GM19328 (cell line): ENCODE data around the gene KRTAP1-3.
"Not testable (repeated sequence)": the region's sequence is repeated elsewhere in the genome, so short reads cannot be mapped to it uniquely, and the experiment has no call there.

ENCODE experiments used
- ATAC-seq: cut with Tn5 transposase; IDR thresholded peaks from one replicate; pipeline ENCODE4 v1.9.1; 2021; ENCODE audit warnings: mild to moderate bottlenecking, moderate library complexity; ENCODE audit not compliant: unreplicated experiment

KRTAP1-3 gene, protein sequence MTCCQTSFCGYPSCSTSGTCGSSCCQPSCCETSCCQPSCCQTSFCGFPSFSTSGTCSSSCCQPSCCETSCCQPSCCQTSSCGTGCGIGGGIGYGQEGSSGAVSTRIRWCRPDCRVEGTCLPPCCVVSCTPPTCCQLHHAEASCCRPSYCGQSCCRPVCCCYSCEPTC

DNA sequence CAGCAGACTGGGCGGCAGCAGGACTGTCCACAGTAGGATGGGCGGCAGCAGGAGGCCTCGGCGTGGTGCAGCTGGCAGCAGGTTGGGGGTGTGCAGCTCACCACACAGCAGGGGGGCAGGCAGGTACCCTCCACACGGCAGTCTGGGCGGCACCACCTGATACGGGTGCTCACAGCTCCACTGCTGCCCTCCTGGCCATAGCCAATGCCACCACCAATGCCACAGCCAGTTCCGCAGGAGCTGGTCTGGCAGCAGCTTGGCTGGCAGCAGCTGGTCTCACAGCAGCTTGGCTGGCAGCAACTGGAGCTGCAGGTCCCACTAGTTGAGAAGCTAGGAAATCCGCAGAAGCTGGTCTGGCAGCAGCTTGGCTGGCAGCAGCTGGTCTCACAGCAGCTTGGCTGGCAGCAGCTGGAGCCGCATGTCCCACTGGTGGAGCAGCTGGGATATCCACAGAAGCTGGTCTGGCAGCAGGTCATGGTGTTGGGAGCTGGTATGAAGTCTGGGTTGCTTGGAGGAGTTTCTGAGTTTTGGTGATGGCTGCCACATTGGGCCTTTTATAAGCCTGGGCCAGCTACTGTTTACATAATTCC is at the start of gene KRTAP1-3:
TSS of gene KRTAP1-3 (minus strand) at position 529 of the 590 bp plus-strand sequence. CDS start at position 476, 53 bp downstream.
- not testable (repeated sequence) for ATAC-seq

GRCh38 chr17:41084100-41084856 is 49.6 kb upstream of the KRTAP1-3 start, which contains the start of gene KRTAP4-7:
TSS of gene KRTAP4-7 (plus strand) at chr17:41084150. CDS start at chr17:41084207, 57 bp downstream.
- ATAC-seq, result not testable (repeated sequence)

DNA sequence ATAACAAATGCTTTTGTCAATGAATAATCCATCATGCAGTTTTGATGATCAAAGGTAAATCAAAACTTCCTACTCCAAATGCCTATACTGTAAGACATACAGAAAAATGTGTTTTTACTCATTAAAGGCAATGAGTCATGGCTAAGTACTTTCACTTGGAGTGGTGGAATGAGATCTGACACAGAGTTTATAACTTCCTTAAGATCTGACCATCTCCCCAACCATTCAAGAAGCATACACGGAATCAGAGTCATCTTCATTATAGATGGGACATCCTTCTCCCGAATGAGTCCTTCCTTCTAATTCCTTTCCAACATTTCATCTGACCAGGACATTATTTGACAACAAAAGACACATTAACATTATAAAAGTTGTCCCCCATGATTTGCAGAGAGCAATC is 48.8 kb upstream of the KRTAP1-3 start:
- ATAC-seq, result not testable (repeated sequence)

DNA sequence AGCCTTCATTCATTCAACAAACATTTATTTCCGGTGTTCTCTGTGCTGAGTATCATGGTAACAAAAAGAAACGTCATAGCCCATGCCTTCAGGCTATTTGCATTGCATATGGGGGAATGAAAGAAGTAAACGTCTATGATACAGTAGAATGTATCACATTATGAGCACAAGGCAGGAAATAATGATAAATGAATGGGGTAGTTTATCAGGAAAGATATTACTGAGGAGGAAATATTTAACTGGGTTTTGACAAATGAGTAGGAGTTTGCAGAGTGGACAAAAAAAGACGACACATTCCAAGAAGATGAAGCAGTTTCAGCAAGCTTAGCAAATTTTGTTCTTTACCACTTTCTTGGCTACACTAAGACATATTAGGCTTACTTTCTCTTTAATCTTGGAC is 48.0 kb upstream of the KRTAP1-3 start:
- no peak for ATAC-seq

DNA sequence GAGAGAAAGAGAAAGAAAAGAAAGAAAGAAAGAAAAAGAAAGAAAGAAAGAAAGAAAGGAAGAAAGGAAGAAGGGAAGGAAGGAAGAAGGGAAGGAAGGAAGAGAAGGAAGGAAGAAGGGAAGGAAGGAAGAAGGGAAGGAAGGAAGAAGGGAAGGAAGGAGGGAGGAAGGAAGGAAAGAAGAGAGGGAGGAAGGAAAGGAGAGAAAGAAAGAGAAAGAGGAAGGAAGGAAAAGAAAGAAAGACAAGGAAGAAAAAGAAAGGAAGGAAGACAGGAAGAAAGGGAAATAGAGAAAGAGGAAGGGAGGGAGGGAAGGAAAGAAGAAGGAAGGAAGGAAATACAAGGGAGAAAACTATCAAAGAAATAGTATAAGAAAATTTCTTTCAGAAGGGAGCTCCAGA is 42.1 kb upstream of the KRTAP1-3 start:
- no peak for ATAC-seq

GRCh38 chr17:41073676-41074075 is 39.0 kb upstream of the KRTAP1-3 start:
- ATAC-seq, result no peak

DNA sequence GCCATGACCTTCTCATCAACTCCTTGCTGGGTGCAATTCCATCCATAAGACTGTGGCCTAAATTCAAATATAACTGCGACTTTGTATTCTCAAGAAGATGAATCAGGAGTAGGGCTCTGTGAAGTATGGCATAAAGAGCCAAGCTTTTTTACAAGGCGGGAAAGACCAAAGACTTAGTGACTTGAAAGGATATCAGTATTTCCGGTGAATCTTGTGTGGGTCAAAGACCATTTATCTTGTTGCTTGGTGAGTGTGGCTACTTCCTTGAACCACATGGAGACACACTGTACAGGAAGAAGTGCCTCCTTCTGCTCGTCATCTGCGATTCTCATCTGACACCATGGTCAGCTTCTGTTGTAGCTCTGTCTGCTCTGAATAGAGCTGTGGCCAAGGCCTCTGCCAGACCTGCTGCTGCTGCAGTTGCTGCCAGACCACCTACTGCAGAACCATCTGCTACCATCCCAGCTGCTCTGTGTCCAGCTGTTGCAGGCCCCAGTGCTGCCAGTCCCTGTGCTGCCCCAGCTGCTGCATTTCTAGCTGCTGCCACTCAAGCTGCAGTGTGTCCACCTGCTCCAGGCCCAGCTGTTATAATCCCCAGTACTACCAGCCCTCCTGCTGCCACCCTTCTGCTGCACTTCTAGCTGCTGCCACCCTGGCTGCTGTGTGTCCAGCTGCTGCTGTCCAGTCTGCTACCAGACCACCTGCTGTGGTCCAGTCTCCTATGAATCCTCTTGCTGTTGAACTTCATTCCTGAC is 37.1 kb upstream of the KRTAP1-3 start:
- no peak for ATAC-seq

GRCh38 chr17:41069031-41069430 is 34.4 kb upstream of the KRTAP1-3 start:
- no peak for ATAC-seq

DNA sequence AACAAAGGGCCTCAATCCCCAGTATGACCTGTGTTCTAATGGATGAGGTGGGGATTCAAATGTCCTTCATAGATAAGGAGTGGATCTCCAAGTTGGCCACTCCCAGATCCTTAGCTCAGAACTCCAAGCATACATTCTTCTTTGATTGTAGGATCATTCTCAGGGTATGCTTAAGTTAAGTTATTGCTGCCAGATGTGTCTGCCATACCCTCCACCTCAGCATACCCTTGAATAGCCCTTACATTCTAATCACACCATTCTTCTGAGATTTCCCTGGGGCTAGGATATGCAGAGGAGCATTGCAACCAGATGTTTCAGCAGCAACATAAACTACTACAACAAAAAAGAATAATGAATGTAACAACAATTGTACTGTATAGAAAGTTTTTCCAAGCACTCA is 32.6 kb upstream of the KRTAP1-3 start:
- ATAC-seq, result no peak

GRCh38 chr17:41065829-41066624 is 31.4 kb upstream of the KRTAP1-3 start, which contains the start of gene KRTAP2-4:
TSS of gene KRTAP2-4 (minus strand) at chr17:41065879. CDS start at chr17:41065845, 34 bp downstream.
- no peak for ATAC-seq

DNA sequence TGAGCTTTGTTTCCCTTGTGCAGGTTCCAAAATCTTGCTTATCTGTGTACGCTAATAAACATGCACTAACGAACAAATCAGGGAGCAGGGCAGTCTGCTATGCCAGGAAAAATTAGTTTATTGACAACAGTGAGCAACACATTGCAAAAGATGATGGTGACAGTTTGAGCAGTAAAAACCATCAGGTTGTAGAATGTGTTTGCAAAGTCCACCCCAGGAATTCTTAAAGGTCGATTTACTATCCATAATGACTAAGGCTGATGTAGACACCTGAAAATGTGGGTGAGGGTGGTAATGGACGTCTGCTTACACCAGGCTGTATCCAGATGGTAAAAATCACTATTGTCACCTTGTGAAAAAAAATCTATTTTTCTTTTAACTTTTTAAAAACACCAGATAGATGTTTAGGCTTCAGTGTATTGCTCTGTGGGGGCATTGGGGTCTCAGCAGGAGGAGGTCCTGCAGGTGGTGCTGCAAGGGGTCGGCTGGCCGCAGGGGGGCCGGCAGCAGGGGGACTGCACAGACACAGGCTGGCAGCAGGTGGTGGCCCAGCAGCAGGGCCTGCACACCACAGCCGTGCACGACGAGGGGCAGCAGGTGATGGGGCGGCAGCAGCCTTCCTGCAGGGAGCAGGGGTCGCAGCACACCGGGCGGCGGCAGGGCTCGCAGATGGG is 30.5 kb upstream of the KRTAP1-3 start:
- ATAC-seq, result not testable (repeated sequence)

GRCh38 chr17:41064301-41064700 is 29.6 kb upstream of the KRTAP1-3 start:
- no peak for ATAC-seq

- no peak for ATAC-seq
Observed at GRCh38 chr17:41063449-41063848, 28.8 kb upstream of the KRTAP1-3 start.

DNA sequence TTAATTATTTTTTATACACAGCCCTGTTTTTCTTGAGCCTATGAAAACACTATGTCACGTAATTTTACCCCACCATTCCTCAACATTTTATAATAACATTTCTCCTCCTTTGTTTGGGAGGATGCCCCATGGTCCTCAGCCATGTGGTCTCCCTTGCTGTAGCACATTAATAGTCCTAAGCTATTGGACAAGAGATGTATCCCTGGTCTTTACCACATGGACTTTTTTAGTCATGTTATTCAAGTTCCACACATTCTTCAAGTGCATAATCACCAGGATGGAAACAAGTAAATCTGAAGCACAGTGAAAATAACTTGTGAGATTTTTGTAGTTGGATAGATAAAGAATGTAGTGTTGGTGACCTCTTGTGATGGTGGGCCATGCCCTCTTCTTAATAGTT is 27.3 kb upstream of the KRTAP1-3 start:
- no peak for ATAC-seq

DNA sequence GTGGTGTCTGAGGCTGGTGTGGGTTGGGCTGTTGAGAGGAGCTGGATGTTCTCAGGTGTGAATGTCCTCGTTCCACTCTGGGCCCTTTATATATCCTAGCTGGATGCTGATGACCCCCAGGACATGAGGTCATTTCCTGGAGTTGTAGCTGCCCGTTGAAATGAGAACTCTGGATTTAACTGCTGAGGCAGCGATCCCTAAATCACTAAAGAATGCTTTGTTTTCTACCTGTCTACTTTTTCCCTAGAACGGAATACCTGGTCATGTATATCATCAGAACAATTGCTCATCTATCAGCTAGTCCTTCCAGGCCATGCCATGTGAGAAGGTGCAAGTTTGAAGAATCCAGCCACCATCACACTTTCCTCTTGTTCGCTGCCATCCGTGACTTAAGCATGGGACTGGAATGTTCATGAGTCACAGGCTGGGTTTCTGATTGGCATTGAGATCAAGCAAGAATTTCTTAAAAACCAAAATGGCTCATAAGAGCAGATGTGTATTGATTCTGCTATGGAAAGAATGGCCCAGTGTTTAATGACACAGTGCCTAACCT is 25.5 kb upstream of the KRTAP1-3 start, which contains the start of gene KRTAP2-3:
TSS of gene KRTAP2-3 (minus strand) at position 63 of the 553 bp plus-strand sequence. CDS start 64 bp downstream, outside the sequence.
- ATAC-seq, result no peak

DNA sequence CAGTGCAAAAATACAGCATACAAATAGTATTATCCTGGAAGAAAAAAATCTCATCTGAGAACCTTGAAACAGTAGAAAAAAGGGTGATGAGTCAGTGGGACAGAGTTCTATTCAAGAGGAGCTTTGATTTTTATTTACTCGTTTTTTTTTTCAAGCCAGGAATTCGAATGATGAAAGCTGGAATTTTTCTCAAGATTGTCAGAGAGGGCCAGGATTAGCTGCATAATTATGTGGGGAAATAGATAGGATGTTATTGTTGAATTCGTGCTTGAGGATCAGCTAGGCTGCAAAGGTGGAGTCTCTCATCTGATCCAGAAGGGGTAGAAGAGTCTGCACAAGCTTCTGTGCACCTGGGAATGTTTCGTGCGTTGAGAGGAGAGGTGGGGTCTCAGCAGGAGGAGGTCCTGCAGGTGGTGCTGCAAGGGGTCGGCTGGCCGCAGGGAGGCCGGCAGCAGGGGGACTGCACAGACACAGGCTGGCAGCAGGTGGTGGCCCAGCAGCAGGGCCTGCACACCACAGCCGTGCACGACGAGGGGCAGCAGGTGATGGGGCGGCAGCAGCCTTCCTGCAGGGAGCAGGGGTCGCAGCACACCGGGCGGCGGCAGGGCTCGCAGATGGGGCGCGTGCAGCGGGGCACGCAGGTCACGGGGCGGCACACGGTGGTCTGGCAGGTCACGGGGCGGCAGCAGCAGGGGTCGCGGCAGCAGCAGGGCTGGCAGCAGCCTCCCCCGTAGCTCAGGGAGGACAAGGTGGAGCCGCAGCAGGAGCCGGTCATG is 24.8 kb upstream of the KRTAP1-3 start:
- ATAC-seq, result not testable (repeated sequence)

GRCh38 chr17:41058741-41059140 is 24.1 kb upstream of the KRTAP1-3 start:
- ATAC-seq, result no peak

- ATAC-seq, result no peak
Observed at GRCh38 chr17:41057547-41057946, 22.9 kb upstream of the KRTAP1-3 start.

- not testable (repeated sequence) for ATAC-seq
Observed at GRCh38 chr17:41055130-41055529, 20.5 kb upstream of the KRTAP1-3 start, which contains the start of gene KRTAP2-2. TSS of gene KRTAP2-2 (minus strand) at chr17:41055230. CDS start at chr17:41055211, 19 bp downstream.
